ENCODE measurements around the gene GAS2L3.
A peak's percentile ranks its signal among the peaks of the same experiment; 100 is the strongest.
"Not testable (repeated sequence)": the region's sequence is repeated elsewhere in the genome, so short reads cannot be mapped to it uniquely, and the experiment has no call there.

GAS2L3 gene

DNA sequence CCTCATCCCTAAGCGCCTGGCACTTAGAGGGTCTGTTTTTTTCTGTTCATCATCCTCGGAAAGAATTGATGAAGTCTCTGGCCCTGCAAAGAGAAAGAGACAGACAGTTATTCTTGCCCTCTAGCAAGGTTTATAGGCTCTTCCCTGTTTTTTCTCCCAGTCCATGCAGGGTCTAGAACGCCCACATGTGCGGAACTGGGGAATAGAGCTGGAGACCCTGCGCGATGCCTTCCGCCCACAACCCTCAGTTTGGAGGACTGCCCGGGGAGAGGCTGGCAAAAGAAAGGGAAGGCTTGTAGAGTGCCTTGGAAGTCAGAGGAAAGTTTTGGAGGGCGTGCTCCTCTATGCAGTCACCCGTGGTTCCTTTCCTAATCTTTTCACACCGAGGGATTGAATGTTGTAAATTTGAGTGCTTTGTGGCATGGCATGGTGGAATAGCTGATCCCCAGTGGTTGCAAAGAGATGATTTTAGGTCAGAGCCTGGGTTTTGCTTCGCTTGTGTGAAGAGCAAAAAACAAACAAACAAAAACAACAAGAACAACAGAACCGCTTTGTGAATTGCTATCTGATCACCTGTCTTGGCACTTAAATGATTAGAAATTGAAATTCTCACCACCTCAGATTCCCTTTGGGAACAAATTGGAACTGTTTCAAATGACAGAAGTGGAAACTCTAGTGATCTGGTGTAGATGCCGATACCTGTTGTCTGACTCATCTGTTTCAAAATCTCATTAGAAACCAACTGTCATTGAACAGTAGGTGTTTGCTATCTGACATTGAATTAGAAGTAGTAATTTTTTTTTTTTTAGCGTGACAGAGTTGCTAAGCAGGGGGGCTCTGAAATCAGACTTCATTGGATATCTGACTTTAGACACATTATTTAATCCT, 947 bp downstream of the GAS2L3 start:
- DNase-seq (ENCODE audit: low spot score) = peak; percentile 14

DNA sequence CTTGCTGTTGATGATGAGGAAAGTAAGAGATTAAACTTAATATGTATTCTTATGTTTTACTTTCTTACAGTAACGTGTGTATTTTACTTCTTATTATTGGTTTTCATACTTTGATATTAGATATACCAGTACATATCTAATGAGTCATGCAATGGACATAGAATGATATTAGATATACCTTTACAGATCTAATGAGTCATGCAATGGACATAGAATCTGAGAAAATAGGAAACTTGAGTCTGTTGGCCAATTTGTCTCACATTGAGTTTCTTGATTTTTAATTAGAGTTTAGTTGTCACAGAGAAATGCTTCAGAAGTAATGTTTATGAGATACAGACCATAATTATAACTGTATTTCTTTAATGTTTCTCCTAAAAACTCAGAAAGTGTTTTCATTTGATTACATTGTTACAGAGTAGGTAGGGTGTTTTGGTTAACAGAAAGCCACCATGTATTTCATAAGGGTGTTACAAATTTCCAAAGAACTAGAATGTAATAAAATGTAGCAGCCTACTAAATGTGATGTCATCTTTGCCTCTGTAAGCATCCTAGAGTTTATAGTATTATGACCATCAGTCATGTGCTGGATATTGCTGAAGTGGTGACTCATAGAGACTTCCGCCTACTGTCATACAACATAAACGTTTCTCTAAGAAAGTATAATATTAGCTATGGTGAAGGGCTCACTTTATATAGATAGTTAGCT, 3.0 kb downstream of the GAS2L3 start:
- FAIRE-seq = no peak

More for the DNA sequence above, 947 bp downstream of the GAS2L3 start:
- no peak for FAIRE-seq

DNA sequence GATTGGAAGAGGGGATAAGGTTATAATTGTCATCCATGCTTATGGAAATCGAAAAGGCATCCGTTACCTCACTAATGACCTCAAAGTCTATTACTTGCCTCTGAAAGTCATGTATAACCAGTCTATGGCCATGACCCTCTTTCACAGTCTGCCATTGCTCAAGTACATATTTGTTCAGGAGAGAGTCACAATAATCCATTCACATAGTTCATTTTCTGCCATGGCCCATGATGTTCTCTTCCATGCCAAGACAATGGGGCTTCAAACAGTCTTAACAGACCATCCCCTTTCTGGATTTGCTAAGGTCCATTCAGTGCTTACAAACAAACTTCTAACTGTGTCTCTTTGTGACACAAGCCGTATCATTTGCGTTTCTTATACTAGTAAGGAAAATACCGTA, 5.4 kb downstream of the GAS2L3 start:
- FAIRE-seq = no peak
- no peak for DNase-seq (ENCODE audit: low spot score)

More for the DNA sequence above, 3.0 kb downstream of the GAS2L3 start:
- peak; percentile 20 for DNase-seq (ENCODE audit: low spot score)

DNA sequence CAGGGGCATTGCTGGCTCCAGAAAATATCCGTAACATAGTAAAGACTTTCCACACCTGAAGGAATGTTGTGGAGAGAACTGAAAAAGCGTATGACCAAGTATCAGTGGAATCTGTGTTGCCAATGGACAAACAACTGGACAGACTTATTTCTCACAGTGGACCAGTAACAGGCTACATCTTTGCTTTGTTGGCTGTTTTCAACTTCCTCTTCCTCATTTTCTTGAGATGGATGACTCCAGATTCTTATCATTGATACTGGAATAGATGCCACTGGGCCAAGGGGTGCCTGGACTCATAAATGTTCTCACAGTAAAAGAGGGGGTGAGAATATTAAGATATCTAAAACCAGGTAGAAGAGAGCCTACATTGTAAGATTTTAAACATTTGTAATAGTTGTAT, 6.4 kb downstream of the GAS2L3 start:
- DNase-seq (ENCODE audit: low spot score) (no peak), FAIRE-seq (no peak)

DNA sequence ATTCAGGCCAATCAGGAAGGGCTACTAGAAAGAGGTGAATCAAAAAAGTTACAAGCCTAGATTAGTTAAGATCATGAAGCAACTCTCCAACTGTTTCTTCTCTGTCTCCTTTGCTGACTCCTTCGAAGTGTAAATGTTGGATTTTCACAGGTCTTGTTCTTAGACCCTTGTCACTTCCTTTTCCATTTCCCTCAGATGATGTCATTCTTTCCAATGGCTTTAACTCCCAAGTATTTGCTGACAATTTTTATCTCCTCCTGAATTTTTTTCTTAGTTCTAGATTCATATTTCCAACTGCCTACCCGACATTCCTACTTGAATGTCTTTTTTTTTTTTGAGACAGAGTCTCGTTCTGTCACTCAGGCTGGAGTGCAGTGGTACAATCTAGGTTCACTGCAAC, 10.8 kb downstream of the GAS2L3 start:
- FAIRE-seq (no peak), DNase-seq (ENCODE audit: low spot score) (no peak)

DNA sequence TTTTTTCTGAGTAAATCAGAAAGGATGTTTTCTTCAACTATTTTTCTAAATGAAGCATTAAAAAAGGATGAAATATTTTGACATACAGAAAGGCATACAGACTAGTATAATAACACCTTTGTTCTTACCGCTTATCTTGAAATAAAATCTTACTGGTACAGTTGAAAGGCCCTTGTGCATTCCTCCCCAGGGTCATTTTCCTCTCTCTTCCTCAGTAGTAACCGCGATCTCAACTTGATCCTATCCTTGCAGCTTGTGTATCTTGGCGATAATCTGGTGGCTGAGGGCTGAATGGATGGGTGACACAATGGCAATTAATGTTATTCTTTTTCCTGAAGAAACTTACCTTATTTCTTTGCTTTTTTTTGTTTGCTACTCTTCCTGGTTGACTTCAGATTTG, 18.5 kb downstream of the GAS2L3 start:
- no peak for FAIRE-seq
- DNase-seq (ENCODE audit: low spot score) = no peak

DNA sequence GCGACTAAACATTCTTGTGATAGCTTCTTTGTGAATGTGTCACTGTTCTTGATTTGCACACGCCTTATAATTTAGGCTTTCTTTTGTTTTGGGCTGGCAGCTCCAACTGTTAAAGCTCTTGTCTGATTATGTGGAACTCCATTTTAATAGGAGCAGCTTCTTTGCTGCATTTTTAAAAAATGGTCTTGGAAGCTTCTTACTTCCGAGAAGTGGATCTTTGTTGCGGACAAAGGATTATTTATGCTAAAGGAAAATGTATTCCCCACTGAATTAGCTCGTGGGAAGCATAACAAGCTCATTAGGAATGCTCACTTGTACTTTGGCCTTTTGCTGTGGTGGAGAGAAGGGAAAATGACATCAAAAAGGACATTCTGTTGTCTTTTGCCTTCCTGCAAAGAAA, 20.0 kb downstream of the GAS2L3 start:
- FAIRE-seq (no peak), DNase-seq (ENCODE audit: low spot score) (no peak)

DNA sequence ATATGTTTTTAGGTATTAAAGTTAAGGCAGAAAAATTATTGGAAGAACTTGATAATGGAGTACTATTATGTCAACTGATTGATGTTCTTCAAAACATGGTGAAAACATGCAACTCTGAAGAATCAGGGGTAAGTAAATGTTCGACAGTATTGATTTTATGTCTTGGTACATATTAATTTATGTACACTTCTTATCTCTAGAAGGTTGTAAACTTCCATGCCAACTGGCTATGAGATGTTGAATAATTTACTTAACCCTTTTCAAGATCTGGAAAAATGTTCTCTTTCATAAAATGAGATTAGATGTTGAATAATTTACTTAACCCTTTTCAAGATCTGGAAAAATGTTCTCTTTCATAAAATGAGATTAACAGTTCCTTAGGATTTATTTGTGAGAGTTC, 28.1 kb downstream of the GAS2L3 start:
- DNase-seq (ENCODE audit: low spot score) = no peak
- no peak for FAIRE-seq

DNA sequence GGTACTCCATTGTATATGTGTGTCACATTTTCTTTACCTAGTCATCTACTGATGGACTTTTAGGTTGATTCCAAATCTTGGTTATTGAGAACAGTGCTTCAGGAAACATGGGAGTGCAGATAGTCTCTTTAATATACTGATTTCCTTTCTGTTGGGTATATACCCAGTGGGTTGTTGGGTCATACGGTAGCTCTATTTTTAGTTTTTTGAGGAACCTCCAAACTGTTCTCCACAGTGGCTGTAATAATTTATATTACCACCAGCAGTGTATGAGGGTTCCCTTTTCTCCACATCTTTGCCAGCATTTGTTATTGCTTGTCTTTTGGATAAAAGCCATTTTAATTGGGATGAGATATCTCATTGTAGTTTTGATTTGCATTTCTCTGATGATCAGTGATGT, 29.5 kb downstream of the GAS2L3 start:
- DNase-seq (ENCODE audit: low spot score); FAIRE-seq: not testable (repeated sequence)

DNA sequence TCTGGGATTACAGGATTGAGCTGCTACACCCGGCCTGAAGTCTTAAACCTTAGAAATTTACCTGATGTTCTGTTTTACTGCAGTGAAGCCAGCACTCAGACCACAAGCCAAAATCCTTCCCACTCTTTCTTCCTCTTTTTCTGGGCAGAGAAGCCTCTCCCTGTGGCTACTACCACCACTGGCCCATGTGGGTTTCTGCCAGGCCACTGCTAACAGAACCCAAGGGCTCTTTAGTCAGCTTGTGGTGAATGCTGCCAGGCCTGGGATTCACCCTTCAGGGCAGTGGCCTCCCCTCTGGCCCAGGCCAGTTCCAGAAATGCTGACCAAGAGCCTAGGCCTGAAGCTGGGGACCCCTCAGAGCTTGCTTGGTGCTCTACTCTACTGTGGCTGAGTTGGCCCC, 35.3 kb downstream of the GAS2L3 start:
- DNase-seq (ENCODE audit: low spot score) = no peak
- no peak for FAIRE-seq

DNA sequence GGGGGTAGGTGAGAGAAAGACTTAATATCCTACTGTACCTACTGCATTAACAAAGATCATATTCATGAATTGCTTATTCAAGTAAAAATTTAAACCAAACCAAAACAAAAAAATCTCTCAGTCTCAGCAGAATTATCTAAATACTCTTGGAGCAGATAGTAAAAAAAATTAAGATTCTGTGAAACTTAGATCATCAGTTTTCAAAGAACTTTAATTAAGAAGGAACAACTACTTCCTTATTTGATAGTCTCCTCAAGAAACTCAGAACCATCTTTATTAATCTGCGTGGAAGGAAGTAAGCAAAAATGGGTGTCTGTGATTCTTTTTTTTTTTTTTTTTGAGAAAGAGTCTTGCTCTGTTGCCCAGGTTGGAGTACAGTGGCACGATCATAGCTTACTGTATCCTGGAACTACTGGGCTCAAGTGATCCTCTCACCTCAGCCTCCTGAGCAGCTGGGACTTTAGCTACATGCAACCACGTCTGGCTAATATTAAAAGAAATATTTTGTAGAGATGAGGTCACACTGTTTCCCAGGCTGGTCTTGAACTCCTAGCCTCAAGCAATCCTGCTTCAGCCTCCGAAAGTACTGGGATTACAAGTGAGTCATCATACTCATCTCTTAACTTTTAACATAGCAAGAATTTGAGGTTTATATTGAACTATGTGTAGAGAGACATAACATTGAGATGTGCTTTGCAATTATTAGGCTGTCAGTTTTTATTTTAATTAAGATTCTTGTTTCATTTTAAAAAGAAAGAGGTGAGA, 37.4 kb downstream of the GAS2L3 start:
- no peak for DNase-seq (ENCODE audit: low spot score)
- no peak for FAIRE-seq

DNA sequence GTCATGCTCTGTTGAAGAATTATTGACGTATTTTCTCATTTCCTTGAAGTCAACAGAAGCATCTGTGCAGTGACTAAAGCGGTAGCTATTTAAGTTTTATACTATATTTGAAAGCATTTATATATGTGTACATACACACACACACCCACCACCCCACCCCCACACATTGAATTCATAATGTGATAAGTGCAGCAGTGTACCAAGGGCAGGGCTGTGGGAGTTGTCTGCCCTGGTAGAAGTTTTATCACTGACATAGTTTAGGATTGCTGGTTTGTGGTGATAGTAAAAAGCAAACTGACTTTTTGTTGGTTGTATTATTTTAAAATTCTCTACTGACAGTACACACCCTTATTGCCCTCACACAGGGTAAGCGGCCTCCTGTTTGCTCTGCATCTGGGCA, 39.1 kb downstream of the GAS2L3 start:
- no peak for DNase-seq (ENCODE audit: low spot score)
- no peak for FAIRE-seq

DNA sequence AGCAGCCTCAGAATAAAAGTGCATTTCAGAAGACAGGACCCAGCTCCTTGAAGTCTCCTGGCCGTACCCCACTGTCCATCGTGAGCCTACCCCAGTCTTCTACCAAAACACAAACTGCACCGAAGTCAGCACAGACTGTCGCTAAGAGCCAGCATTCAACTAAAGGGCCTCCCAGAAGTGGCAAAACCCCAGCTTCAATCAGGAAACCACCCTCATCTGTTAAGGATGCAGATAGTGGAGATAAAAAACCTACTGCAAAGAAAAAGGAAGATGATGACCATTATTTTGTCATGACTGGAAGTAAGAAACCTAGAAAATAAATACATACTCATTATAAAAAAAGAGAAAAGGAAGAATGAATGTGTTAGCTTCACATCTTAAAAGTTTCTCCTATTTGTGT, 51.1 kb downstream of the GAS2L3 start:
- FAIRE-seq (no peak), DNase-seq (ENCODE audit: low spot score) (no peak)

DNA sequence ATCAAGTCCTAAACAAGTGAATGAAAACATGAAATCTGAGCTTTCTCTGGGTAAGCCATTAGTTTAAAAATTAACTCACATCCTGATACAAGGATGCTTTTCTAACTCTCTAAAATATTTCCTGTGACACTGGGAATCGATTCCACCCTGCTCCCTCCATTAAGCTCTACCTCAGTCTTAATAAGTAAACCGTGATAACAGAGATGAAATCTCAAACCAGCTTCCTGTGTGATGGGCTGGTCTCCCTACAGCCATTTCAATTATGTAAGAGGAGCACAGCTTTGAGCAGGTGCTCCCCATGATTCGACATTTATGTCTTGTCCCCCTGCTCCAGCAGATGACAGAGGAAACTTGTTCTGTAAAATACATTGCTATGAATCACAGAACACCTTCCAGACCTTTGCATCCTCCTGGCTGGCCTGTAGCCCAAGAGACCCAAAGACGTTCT, 59.0 kb downstream of the GAS2L3 start:
- FAIRE-seq (no peak), DNase-seq (ENCODE audit: low spot score) (no peak)

DNA sequence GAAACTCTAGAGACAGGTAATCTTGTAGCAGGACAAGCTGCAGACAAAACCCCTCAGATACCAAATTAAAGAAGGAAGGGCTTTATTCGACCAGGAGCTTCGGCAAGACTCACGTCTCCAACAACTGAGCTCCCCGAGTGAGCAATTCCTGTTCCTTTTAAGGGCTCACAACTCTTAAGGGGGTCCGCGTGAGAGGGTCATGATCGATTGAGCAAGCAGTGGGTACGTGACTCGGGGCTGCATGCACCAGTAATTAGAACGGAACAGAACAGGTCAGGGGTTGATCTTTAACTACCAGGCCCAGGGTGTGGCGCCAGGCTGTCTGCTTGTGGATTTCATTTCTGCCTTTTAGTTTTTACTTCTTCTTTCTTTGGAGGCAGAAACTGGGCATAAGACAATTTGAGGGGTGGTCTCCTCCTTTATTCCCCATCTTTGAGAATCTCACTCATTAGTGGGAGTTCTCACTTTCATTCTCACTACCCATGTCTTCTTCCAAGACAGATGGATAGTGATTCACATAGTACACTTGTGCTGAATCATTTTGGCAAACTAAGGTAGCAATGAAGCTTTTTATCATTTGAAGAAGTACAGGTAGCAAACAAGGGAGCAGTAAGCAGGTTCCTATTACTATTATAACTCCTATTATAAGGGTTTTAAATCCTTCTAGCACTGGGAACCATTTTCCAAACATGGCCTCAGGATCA, 59.8 kb downstream of the GAS2L3 start:
- DNase-seq (ENCODE audit: low spot score); FAIRE-seq: not testable (repeated sequence)

DNA sequence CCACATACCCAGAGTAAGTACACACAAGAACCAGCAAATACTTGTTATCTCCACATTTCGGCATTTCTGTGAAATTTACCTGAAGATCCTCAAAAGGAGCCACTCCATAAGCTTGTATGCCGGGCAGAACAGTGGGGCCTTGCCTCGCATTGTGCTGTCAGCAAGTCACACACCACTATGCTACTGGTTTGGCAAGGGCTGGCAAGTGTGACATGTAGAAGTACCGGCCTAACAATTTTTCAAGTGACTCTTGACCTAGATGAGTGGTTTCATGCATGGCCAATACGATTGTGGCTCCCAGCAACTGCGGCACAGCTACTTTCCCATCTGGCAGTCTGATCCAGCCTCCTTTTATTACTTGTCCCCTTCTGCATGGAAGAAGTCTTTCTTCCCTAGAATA, 69.8 kb downstream of the GAS2L3 start:
- no peak for DNase-seq (ENCODE audit: low spot score)
- FAIRE-seq = no peak

DNA sequence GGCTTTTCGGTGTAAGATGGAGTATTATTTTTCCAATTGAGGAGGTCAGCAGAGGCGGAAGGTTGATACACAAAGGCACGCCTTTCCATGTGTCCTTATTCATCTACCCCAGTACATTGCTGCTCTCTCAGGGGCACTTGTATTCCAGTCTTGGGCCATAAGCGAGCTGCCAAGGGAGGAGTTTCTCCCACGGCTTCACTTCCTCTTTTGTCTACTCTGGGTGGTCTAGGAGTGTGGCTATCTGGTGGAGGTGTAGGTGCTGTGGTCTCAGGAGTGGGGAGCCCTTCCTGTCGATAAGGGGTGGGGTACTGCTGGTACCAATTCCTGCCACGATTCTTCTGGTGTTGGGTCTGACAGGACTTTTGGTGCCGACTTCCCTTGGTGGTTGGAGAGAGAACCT, 73.4 kb downstream of the GAS2L3 start:
- no peak for DNase-seq (ENCODE audit: low spot score)
- FAIRE-seq = no peak

DNA sequence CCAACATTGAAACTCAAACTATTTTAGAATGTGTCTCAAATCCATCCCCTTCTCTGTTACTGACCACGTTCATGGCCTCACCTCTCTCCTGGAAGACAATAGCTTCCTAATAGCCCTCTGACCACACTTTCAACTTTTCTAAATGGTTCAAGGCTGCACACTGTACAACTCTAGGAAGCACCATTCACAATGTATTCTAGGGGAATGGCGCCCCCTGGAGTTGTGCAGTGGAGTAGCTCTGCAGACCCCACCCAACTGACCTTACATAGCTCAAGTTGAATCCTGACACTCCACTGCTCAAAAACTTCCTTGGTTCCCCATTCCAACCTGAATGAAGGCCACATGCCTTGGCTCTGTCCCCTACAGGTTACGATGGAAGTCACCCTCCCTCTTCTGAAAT, 77.6 kb downstream of the GAS2L3 start:
- FAIRE-seq (no peak), DNase-seq (ENCODE audit: low spot score) (no peak)

DNA sequence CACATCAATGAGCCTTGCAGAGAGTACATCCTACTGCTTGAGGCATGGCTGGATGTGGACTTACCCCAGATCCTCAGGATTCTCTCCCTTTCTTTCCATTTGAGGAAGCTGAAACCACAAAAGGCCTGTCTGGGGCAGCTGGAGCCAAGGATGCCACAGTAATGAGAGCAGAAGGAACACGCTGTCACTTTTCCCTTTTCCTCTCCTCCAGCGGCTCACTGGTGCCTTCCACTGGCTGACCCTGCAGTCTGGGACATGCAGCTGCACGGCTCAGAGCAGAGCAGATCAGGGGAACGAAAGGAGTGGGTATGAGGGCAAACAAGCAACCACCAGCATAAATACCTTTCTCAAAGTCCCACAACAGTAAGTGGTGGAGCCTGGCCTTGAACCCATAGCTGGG, 78.2 kb downstream of the GAS2L3 start:
- DNase-seq (ENCODE audit: low spot score) = no peak
- FAIRE-seq = no peak

DNA sequence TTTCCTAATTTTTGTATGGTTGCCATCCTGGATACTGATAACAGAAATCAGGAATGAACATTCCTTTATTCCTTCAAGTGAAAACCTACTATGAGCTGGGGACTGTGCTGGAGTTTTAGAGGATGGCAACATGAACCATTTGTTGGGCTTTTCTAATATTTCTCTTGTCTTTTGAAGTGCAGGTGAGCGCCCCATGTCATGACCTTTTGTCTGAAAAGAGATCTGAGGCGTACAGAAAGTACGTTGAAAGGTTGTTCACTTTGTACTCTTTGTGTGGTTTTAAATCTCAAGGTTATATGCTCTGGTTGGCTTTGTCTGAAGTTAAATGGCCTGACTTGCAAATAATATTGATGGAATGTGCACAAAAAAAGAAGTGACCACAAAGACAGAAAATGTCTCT, 79.0 kb downstream of the GAS2L3 start:
- no peak for DNase-seq (ENCODE audit: low spot score)
- no peak for FAIRE-seq

DNA sequence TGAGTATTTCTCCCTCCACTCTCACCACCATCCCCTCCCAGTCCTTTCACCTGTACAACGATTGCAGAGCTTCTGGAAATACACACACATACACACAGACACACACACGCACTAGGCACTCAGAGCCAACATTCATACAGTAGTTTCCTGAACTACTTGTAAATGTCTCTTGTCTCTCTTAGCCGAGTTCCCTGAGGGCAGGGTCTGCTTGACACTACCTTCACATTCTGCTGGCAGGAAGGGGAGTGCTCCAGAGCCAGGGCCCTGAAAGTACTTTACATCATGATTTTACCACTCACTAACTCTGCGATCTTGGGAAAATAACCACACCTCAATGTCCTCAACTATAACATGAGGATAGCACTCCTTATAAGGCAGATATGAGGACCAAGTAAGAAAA, 82.7 kb downstream of the GAS2L3 start:
- no peak for FAIRE-seq
- DNase-seq (ENCODE audit: low spot score) = no peak

Measured in urothelium cell line (cell line).